Measurements from ENCODE around the gene GTF2A2. TPM values are rescaled to one million over a fixed set of nuclear protein-coding genes. Genes with fewer than 3 reads are reported as not detected.

GTF2A2 gene
- total and polyA plus RNA-seq, 7 donors, result 33.7 to 98.0 (median 48.2) TPM

DNA sequence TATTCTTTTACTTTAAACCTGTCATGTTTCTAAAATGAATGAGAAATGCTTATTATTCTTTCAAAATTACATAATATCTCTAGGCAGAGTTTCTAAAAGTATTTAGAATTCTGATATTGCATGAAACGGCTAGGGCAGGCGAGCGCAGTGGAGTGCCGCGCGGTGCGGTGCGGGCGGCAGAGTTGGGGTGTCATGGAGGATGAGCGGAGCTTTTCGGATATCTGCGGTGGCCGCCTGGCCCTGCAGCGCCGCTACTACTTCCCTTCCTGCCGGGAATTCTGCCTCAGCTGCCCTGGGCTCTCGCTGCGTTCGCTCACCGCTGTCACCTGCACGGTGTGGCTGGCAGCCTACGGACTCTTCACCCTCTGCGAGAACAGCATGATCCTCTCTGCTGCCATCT, 19.2 kb upstream of the GTF2A2 start:
- no peaks in the 10 kb centered on the region for H3K4me1 ChIP-seq
- no peaks in the 10 kb centered on the region for H3K9me3 ChIP-seq
- no peak for DNase-seq
- WGBS, 2 donors, result 97 to 98% methylated on average over 23 of the region's 23 CpGs
- H3K27me3 ChIP-seq, result no peaks in the 10 kb centered on the region
- peaks cover 11 to 100% (median 57%) of the 10 kb centered on the region in 4 donors for H3K36me3 ChIP-seq
- intact Hi-C loops (cut with DNase I), result no loop called here
- no peak overlapping the region for H3K4me3 ChIP-seq
- no peak overlapping the region for H3K27ac ChIP-seq
- TF ChIP-seq EP300 (IDR thresholded peaks at IDR 0.05) (no peak), POLR2A (IDR thresholded peaks at IDR 0.05) (no peak), POLR2AphosphoS5 (IDR thresholded peaks at IDR 0.05) (no peak)
- TF ChIP-seq, protein P1, sequence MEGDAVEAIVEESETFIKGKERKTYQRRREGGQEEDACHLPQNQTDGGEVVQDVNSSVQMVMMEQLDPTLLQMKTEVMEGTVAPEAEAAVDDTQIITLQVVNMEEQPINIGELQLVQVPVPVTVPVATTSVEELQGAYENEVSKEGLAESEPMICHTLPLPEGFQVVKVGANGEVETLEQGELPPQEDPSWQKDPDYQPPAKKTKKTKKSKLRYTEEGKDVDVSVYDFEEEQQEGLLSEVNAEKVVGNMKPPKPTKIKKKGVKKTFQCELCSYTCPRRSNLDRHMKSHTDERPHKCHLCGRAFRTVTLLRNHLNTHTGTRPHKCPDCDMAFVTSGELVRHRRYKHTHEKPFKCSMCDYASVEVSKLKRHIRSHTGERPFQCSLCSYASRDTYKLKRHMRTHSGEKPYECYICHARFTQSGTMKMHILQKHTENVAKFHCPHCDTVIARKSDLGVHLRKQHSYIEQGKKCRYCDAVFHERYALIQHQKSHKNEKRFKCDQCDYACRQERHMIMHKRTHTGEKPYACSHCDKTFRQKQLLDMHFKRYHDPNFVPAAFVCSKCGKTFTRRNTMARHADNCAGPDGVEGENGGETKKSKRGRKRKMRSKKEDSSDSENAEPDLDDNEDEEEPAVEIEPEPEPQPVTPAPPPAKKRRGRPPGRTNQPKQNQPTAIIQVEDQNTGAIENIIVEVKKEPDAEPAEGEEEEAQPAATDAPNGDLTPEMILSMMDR (IDR thresholded peaks at IDR 0.05), result no peak

GRCh38 chr15:59674361-59674877, 17.1 kb upstream of the GTF2A2 start:
- H3K4me3 ChIP-seq, result no peak overlapping the region
- H3K4me1 ChIP-seq, result no peaks in the 10 kb centered on the region
- H3K36me3 ChIP-seq, result peaks cover 11 to 100% (median 56%) of the 10 kb centered on the region in 4 donors
- H3K27ac ChIP-seq, result no peak overlapping the region
- TF ChIP-seq, protein P1 (IDR thresholded peaks at IDR 0.05), result no peak
- TF ChIP-seq POLR2AphosphoS5 (IDR thresholded peaks at IDR 0.05), result no peak
- TF ChIP-seq POLR2A (IDR thresholded peaks at IDR 0.05), result no peak
- TF ChIP-seq EP300 (IDR thresholded peaks at IDR 0.05), result no peak
- intact Hi-C loops (cut with DNase I), result no loop called here
- no peak for DNase-seq
- H3K9me3 ChIP-seq, result no peaks in the 10 kb centered on the region
- no peaks in the 10 kb centered on the region for H3K27me3 ChIP-seq
- WGBS, 2 donors, result 96 to 97% methylated on average over 3 of the region's 3 CpGs

- intact Hi-C loops (cut with DNase I), result no loop called here
- H3K9me3 ChIP-seq, result no peaks in the 10 kb centered on the region
- TF ChIP-seq, protein P1 (IDR thresholded peaks at IDR 0.05), result no peak
- TF ChIP-seq POLR2AphosphoS5 (IDR thresholded peaks at IDR 0.05), result no peak
- TF ChIP-seq EP300 (IDR thresholded peaks at IDR 0.05), result no peak
- no peak for TF ChIP-seq POLR2A (IDR thresholded peaks at IDR 0.05)
- no peaks in the 10 kb centered on the region for H3K27me3 ChIP-seq
- peaks cover 0 to 96% (median 37%) of the 10 kb centered on the region in 4 donors for H3K36me3 ChIP-seq
- no peak overlapping the region for H3K4me3 ChIP-seq
- no peaks in the 10 kb centered on the region for H3K4me1 ChIP-seq
- 85 to 86% methylated on average over 8 of the region's 8 CpGs for WGBS, 2 donors
- no peak for DNase-seq
- H3K27ac ChIP-seq, result no peak overlapping the region
These were observed 11.2 kb upstream of the GTF2A2 start for GRCh38 chr15:59668556-59668955.

GRCh38 chr15:59662260-59662659, 4.9 kb upstream of the GTF2A2 start:
- TF ChIP-seq POLR2AphosphoS5 (IDR thresholded peaks at IDR 0.05), result peak in 2 of 4 donors; percentile 15 to 32
- TF ChIP-seq POLR2A (IDR thresholded peaks at IDR 0.05), result no peak
- Histone ChIP-seq H3K36me3 (peaks cover 0 to 50% (median 5%) of the 10 kb centered on the region in 4 donors), H3K9me3 (no peaks in the 10 kb centered on the region), H3K27ac (peak overlapping the region; percentile 23 to 52 (median 46)), H3K4me3 (no peak overlapping the region), H3K27me3 (no peaks in the 10 kb centered on the region), H3K4me1 (peaks cover 0 to 20% (median 13%) of the 10 kb centered on the region in 4 donors)
- 44 to 60% methylated on average over 1 of the region's 1 CpG for WGBS, 2 donors
- intact Hi-C loops (cut with DNase I), result no loop called here
- no peak for DNase-seq

GRCh38 chr15:59659366-59659765, 2.1 kb upstream of the GTF2A2 start:
- no peak overlapping the region for H3K4me3 ChIP-seq
- peaks cover 0 to 24% (median 0%) of the 10 kb centered on the region in 4 donors for H3K36me3 ChIP-seq
- DNase-seq, result no peak
- intact Hi-C loops (cut with DNase I), result loop anchor here (5.0 kb wide), 1 partner anchor 727 kb away; the partner anchor contains the start of gene SLTM
- 25 to 69% methylated on average over 1 of the region's 1 CpG for WGBS, 2 donors
- no peak overlapping the region for H3K27ac ChIP-seq
- no peaks in the 10 kb centered on the region for H3K27me3 ChIP-seq
- peaks cover 0 to 39% (median 27%) of the 10 kb centered on the region in 4 donors for H3K4me1 ChIP-seq
- no peak for TF ChIP-seq POLR2A (IDR thresholded peaks at IDR 0.05)
- no peak for TF ChIP-seq POLR2AphosphoS5 (IDR thresholded peaks at IDR 0.05)
- TF ChIP-seq, protein P1 (IDR thresholded peaks at IDR 0.05), result no peak
- TF ChIP-seq EP300 (IDR thresholded peaks at IDR 0.05), result no peak
- H3K9me3 ChIP-seq, result no peaks in the 10 kb centered on the region

All from sigmoid colon (tissue), 7 donors.